H9 (cell line): Measurements from ENCODE around the gene PTMA. TPM values are rescaled to one million over a fixed set of nuclear protein-coding genes. Genes with fewer than 3 reads are reported as not detected.
A peak's percentile ranks its signal among the peaks of the same experiment; 100 is the strongest.

Source experiments
- DNase-seq: peaks from one replicate; pipeline ENCODE4 v3.0.0-alpha.2; 2017
- H2AFZ ChIP-seq: one replicate; pipeline ENCODE4 v1.6.1; 2013; ENCODE audit warnings: mild to moderate bottlenecking, low read length, control low read depth, moderate library complexity
- H2AK5ac ChIP-seq: 2 replicates; pipeline ENCODE4 v1.6.1; 2013; ENCODE audit warnings: low read length, control low read depth, mixed read lengths; ENCODE audit not compliant: insufficient read length
- H2BK120ac ChIP-seq: one replicate; pipeline ENCODE4 v1.6.1; 2013; ENCODE audit warnings: low read depth, mild to moderate bottlenecking, low read length, control low read depth, inconsistent platforms; ENCODE audit not compliant: poor library complexity, severe bottlenecking
- H2BK12ac ChIP-seq: 2 replicates; pipeline ENCODE4 v1.6.1; 2013; ENCODE audit warnings: low read length, control low read depth, mixed read lengths, low read depth; ENCODE audit not compliant: insufficient read length
- H2BK15ac ChIP-seq: 2 replicates; pipeline ENCODE4 v1.6.1; 2013; ENCODE audit warnings: low read depth, low read length, control low read depth
- H2BK20ac ChIP-seq: one replicate; pipeline ENCODE4 v1.6.1; 2013; ENCODE audit warnings: low read depth, mild to moderate bottlenecking, low read length, control low read depth, inconsistent platforms; ENCODE audit not compliant: poor library complexity, severe bottlenecking
- H2BK5ac ChIP-seq: 2 replicates; pipeline ENCODE4 v1.6.1; 2013; ENCODE audit warnings: low read length, control low read depth, mixed read lengths; ENCODE audit not compliant: insufficient read length
- H3K14ac ChIP-seq: 2 replicates; pipeline ENCODE4 v1.6.1; 2013; ENCODE audit warnings: low read length, control low read depth; ENCODE audit not compliant: insufficient read depth
- H3K18ac ChIP-seq: 2 replicates; pipeline ENCODE4 v1.6.1; 2013; ENCODE audit warnings: low read depth, mild to moderate bottlenecking, mixed read lengths, low read length, control low read depth; ENCODE audit not compliant: insufficient read length
- H3K23ac ChIP-seq: 2 replicates; pipeline ENCODE4 v1.6.1; 2013; ENCODE audit warnings: low read length, control low read depth, mixed read lengths, low read depth; ENCODE audit not compliant: insufficient read length
- H3K23me2 ChIP-seq: 2 replicates; pipeline ENCODE4 v1.6.1; 2013; ENCODE audit warnings: low read depth, mild to moderate bottlenecking, mixed read lengths, low read length, control low read depth; ENCODE audit not compliant: insufficient read length, poor library complexity, severe bottlenecking
- H3K27ac ChIP-seq: 2 replicates; pipeline ENCODE4 v1.5.1; 2013; ENCODE audit warnings: low read length, control low read depth, mixed read lengths, low read depth; ENCODE audit not compliant: insufficient read length
- H3K27me3 ChIP-seq: 2 replicates; pipeline ENCODE4 v1.6.1; 2013; ENCODE audit warnings: low read length, control low read depth, inconsistent platforms; ENCODE audit not compliant: insufficient read depth
- H3K4ac ChIP-seq: 2 replicates; pipeline ENCODE4 v1.6.1; 2013; ENCODE audit warnings: low read depth, mild to moderate bottlenecking, control low read depth, inconsistent platforms, low read length, moderate library complexity
- H3K4me1 ChIP-seq: 2 replicates; pipeline ENCODE4 v1.6.1; 2013; ENCODE audit warnings: low read length, control low read depth, inconsistent platforms; ENCODE audit not compliant: insufficient read depth
- H3K4me2 ChIP-seq: 2 replicates; pipeline ENCODE4 v1.6.1; 2013; ENCODE audit warnings: low read length, control low read depth, mixed read lengths; ENCODE audit not compliant: insufficient read length, insufficient read depth
- H3K56ac ChIP-seq: 2 replicates; pipeline ENCODE4 v1.6.1; 2013; ENCODE audit warnings: low read depth, mild to moderate bottlenecking, mixed read lengths, low read length, control low read depth; ENCODE audit not compliant: insufficient read length
- H3K79me1 ChIP-seq: 2 replicates; pipeline ENCODE4 v1.6.1; 2013; ENCODE audit warnings: low read depth, mild to moderate bottlenecking, moderate library complexity, low read length, control low read depth, inconsistent platforms; ENCODE audit not compliant: insufficient read depth, poor library complexity, severe bottlenecking
- H3K79me2 ChIP-seq: 2 replicates; pipeline ENCODE4 v1.6.1; 2013; ENCODE audit warnings: low read length, control low read depth, inconsistent platforms; ENCODE audit not compliant: insufficient read depth
- H3K9ac ChIP-seq: 2 replicates; pipeline ENCODE4 v1.6.1; 2013; ENCODE audit warnings: low read length, control low read depth, mixed read lengths; ENCODE audit not compliant: insufficient read length; ENCODE audit errors: extremely low read depth
- H3K9me3 ChIP-seq: one replicate; pipeline ENCODE4 v1.6.1; 2013; ENCODE audit warnings: low read depth, low read length, inconsistent platforms; ENCODE audit not compliant: control insufficient read depth
- H3T11ph ChIP-seq: one replicate; pipeline ENCODE4 v1.6.1; 2013; ENCODE audit warnings: mild to moderate bottlenecking, low read length, control low read depth, inconsistent platforms
- H4K20me1 ChIP-seq: one replicate; pipeline ENCODE4 v1.6.1; 2013; ENCODE audit not compliant: control insufficient read depth, insufficient read length, insufficient read depth
- H4K5ac ChIP-seq: 2 replicates; pipeline ENCODE4 v1.6.1; 2013; ENCODE audit warnings: low read depth, mild to moderate bottlenecking, mixed read lengths, low read length, control low read depth; ENCODE audit not compliant: insufficient read length
- H4K8ac ChIP-seq: replicated peaks from 2 replicates; pipeline ENCODE4 v1.6.1; 2013; ENCODE audit warnings: low read length, control low read depth, mixed read lengths, low read depth; ENCODE audit not compliant: insufficient read length
- H4K91ac ChIP-seq: 2 replicates; pipeline ENCODE4 v1.6.1; 2013; ENCODE audit warnings: low read depth, mild to moderate bottlenecking, moderate library complexity, mixed read lengths, low read length, control low read depth; ENCODE audit not compliant: insufficient read length
- H3K27ac Mint-ChIP-seq, 3 experiments: 2 replicates in 2 of 3; 3 replicates in 1 of 3; pipeline ENCODE4 v1.8.0; 2020 to 2021; ENCODE audit warnings: mixed read lengths in 3 of 3, mild to moderate bottlenecking in 1 of 3, moderate library complexity in 1 of 3
- H3K27me3 Mint-ChIP-seq: 2 replicates; pipeline ENCODE4 v1.8.0; 2021; ENCODE audit warnings: low read depth, mild to moderate bottlenecking, moderate library complexity, mixed read lengths
- H3K36me3 Mint-ChIP-seq, 3 experiments: 2 replicates in 2 of 3; 3 replicates in 1 of 3; pipeline ENCODE4 v1.8.0; 2020 to 2021; ENCODE audit warnings: low read depth in 3 of 3, mixed read lengths in 3 of 3; ENCODE audit not compliant: insufficient read depth in 1 of 3
- H3K4me1 Mint-ChIP-seq, 2 experiments: 2 replicates each; pipeline ENCODE4 v1.8.0; 2020; ENCODE audit warnings: mixed read lengths in 2 of 2
- H3K4me3 Mint-ChIP-seq, 2 experiments: 2 replicates in 1 of 2; 3 replicates in 1 of 2; pipeline ENCODE4 v1.8.0; 2020 to 2021; ENCODE audit warnings: mild to moderate bottlenecking in 2 of 2, mixed read lengths in 2 of 2, moderate library complexity in 1 of 2
- H3K9me3 Mint-ChIP-seq, 2 experiments: 2 replicates in 1 of 2; 3 replicates in 1 of 2; pipeline ENCODE4 v1.8.0; 2020; ENCODE audit warnings: mild to moderate bottlenecking in 2 of 2, mixed read lengths in 2 of 2, moderate library complexity in 1 of 2
- CTCF ChIP-seq: fragments of 200-600 bp; sonication (generic); conservative IDR thresholded peaks from 3 replicates; pipeline ENCODE4 v1.8.0; 2021; ENCODE audit warnings: antibody characterized with exemption, mild to moderate bottlenecking
- WGBS: extraction: QIAGEN DNeasy Blood & Tissue Kit; methylation state at CpG from one replicate; pipeline ENCODE4 v1.1.7; 2013; ENCODE audit warnings: missing lambda C conversion rate, low lambda C conversion rate, mixed read lengths; ENCODE audit not compliant: insufficient read length; ENCODE audit errors: extremely low coverage; 5-methylcytosine and 5-hydroxymethylcytosine counted together
- total RNA-seq: library from RNA; stranded (reverse); gene quantifications from 2 replicates; pipeline ENCODE4 v1.2.1, GENCODE V29; 2021

The PTMA gene
- total RNA-seq, 1 experiment from 2014 or later = 1,963 TPM

DNA sequence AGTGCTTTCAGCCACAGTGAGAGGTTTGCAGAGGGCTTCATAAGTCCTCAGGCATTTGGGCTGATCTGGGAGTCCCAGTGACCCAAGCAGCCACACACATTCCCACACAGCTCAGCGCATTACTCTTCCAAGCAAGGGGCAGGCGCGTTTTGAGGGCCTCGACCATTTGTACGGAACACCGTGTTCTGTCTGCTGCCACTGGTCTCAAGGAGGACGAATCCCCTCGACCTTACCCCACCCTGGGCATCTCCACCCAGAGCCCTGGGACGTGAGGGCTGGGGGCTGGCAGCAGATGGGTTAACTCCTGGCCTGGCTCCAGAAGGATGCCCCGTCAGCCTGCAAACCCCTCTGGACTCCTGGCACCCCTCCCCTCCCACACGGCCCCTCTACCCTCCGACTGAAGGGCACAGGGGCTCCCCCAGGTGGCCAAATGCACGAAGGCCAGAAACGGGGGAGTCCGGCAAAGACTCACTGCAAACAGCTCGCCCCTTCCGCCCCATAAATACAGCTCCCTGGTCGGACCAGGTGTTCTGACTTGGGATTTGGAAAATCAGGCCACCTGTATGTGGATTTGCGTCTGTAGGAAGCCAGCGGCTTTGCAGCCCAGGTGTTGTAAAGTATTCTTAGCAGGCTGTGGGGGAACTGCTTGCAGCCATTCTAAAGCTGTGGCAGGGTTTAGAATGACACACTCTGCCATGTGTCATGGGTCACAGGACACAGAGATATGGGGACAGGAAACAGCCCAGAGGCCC is 33.6 kb upstream of the PTMA start:
- no peak overlapping the region for H2BK120ac ChIP-seq
- no peaks in the 10 kb centered on the region for H3K27me3 ChIP-seq
- no peak overlapping the region for H2BK15ac ChIP-seq
- no peak overlapping the region for H3K56ac ChIP-seq
- no peak overlapping the region for H4K5ac ChIP-seq
- H4K8ac ChIP-seq = no peak overlapping the region
- H3K23me2 ChIP-seq = no peaks in the 10 kb centered on the region
- no peak overlapping the region for H2AK5ac ChIP-seq
- no peaks in the 10 kb centered on the region for H3K27me3 Mint-ChIP-seq
- H3K79me2 ChIP-seq = no peaks in the 10 kb centered on the region
- peak overlapping the region; percentile 8 for H3K18ac ChIP-seq
- H3K9ac ChIP-seq = no peak overlapping the region
- H3K4me3 Mint-ChIP-seq = peak overlapping the region in 1 of 2 experiments; percentile 44; a peak in 1 of 5 replicates
- no peak overlapping the region for H3K4me2 ChIP-seq
- peak overlapping the region; percentile 32 for H2BK5ac ChIP-seq
- no peak overlapping the region for H2BK12ac ChIP-seq
- no peaks in the 10 kb centered on the region for H3K9me3 Mint-ChIP-seq
- no peaks in the 10 kb centered on the region for H3K9me3 ChIP-seq
- H3K27ac Mint-ChIP-seq = peak overlapping the region; percentile 91 to 98 (median 92); a peak in 6 of 7 replicates
- peaks cover 12% of the 10 kb centered on the region; the same call in 1 of the 2 replicates for H3K4me1 ChIP-seq
- H3T11ph ChIP-seq = no peak overlapping the region
- peaks cover 33 to 45% of the 10 kb centered on the region in 2 experiments for H3K4me1 Mint-ChIP-seq
- no peak overlapping the region for H3K4ac ChIP-seq
- no peak overlapping the region for H2AFZ ChIP-seq
- TF ChIP-seq CTCF = peak; percentile 92
- H4K20me1 ChIP-seq = no peaks in the 10 kb centered on the region
- no CpG with 5 or more reads among the region's 20 CpGs for WGBS
- DNase-seq = peak; percentile 96
- H4K91ac ChIP-seq = no peak overlapping the region
- peak overlapping the region; percentile 18 for H3K27ac ChIP-seq
- H3K14ac ChIP-seq = peak overlapping the region; percentile 23; the same call in 1 of the 2 replicates
- no peak overlapping the region for H2BK20ac ChIP-seq
- no peaks in the 10 kb centered on the region; a peak in 1 of 7 replicates for H3K36me3 Mint-ChIP-seq
- no peaks in the 10 kb centered on the region for H3K79me1 ChIP-seq
- no peak overlapping the region for H3K23ac ChIP-seq
